Sigmoid colon (tissue), 4 donors: ENCODE measurements around the gene EPYC.

Source experiments
- CTCF ChIP-seq, 4 experiments: fragments of 450-650 bp in 3 of 4; fragments of 200-600 bp in 1 of 4; IDR thresholded peaks; one replicate each; pipeline ENCODE4 v1.5.1; 2016 to 2019; ENCODE audit warnings: antibody characterized with exemption in 4 of 4, mild to moderate bottlenecking in 3 of 4, moderate library complexity in 2 of 4
- EP300 ChIP-seq, 4 donors: sonication (generic); formaldehyde crosslinking; IDR thresholded peaks; one replicate each; pipeline ENCODE4 v1.6.1; 2017; ENCODE audit warnings: antibody characterized with exemption in 4 of 4
- POLR2A ChIP-seq, 2 donors: fragments of 450-650 bp; IDR thresholded peaks; one replicate each; pipeline ENCODE4 v1.6.1; 2016; ENCODE audit warnings: antibody characterized with exemption in 2 of 2, mild to moderate bottlenecking in 2 of 2, moderate library complexity in 2 of 2
- POLR2AphosphoS5 ChIP-seq, 4 donors: sonication (generic); formaldehyde crosslinking; IDR thresholded peaks; one replicate each; pipeline ENCODE4 v1.6.1; 2017; ENCODE audit warnings: antibody characterized with exemption in 4 of 4

GRCh38 chr12:90916516-90916915, 88.3 kb downstream of the EPYC start:
- TF ChIP-seq CTCF (IDR thresholded peaks at IDR 0.05) (no peak), EP300 (IDR thresholded peaks at IDR 0.05) (no peak), POLR2AphosphoS5 (IDR thresholded peaks at IDR 0.05) (no peak), POLR2A (IDR thresholded peaks at IDR 0.05) (no peak)
